C4-2B (cell line): ENCODE measurements around the gene UBE2J2.

Experiments
- CTCF ChIP-seq: fragments of 450-650 bp; conservative IDR thresholded peaks from 2 replicates; pipeline ENCODE4 v1.5.1; 2017; ENCODE audit warnings: mild to moderate bottlenecking
- ZFX ChIP-seq: fragments of 450-650 bp; IDR thresholded peaks from 2 replicates; pipeline ENCODE4 v1.6.1; 2017

GRCh38 chr1:1267488-1268283 lies 6.0 kb downstream of the UBE2J2 start:
- TF ChIP-seq CTCF (no peak), ZFX (no peak)
